HG03521 (cell line): ENCODE results near the gene MALRD1.

ENCODE experiments used
- ATAC-seq: cut with Tn5 transposase; IDR thresholded peaks from one replicate; pipeline ENCODE4 v1.9.1; 2021; ENCODE audit warnings: mild to moderate bottlenecking, moderate library complexity; ENCODE audit not compliant: unreplicated experiment

The MALRD1 gene

GRCh38 chr10:19107406-19107805 lies 58.8 kb downstream of the MALRD1 start:
- ATAC-seq: no peak

- ATAC-seq: no peak
These were observed 63.1 kb downstream of the MALRD1 start for GRCh38 chr10:19111501-19112267.

GRCh38 chr10:19117438-19117837 lies 68.8 kb downstream of the MALRD1 start:
- no peak for ATAC-seq

- no peak for ATAC-seq
These were observed 70.6 kb downstream of the MALRD1 start for GRCh38 chr10:19119191-19119590.

GRCh38 chr10:19120381-19120908 lies 71.8 kb downstream of the MALRD1 start:
- ATAC-seq: no peak

- ATAC-seq: no peak
These were observed 85.4 kb downstream of the MALRD1 start for GRCh38 chr10:19133992-19134391.

GRCh38 chr10:19142967-19143366 lies 94.4 kb downstream of the MALRD1 start:
- no peak for ATAC-seq

- no peak for ATAC-seq
These were observed 95.6 kb downstream of the MALRD1 start for GRCh38 chr10:19144206-19144605.

- no peak for ATAC-seq
These were observed 105.8 kb downstream of the MALRD1 start for GRCh38 chr10:19154375-19154774.

GRCh38 chr10:19158358-19158757 lies 109.8 kb downstream of the MALRD1 start:
- no peak for ATAC-seq

GRCh38 chr10:19158870-19159269 lies 110.3 kb downstream of the MALRD1 start:
- ATAC-seq: no peak

- ATAC-seq: no peak
These were observed 115.9 kb downstream of the MALRD1 start for GRCh38 chr10:19164461-19164860.

- no peak for ATAC-seq
These were observed 120.0 kb downstream of the MALRD1 start for GRCh38 chr10:19168584-19168983.

- ATAC-seq: no peak
These were observed 120.4 kb downstream of the MALRD1 start for GRCh38 chr10:19169041-19169440.

GRCh38 chr10:19169684-19170083 lies 121.1 kb downstream of the MALRD1 start:
- no peak for ATAC-seq

- no peak for ATAC-seq
These were observed 130.1 kb downstream of the MALRD1 start for GRCh38 chr10:19178675-19179074.

- no peak for ATAC-seq
These were observed 136.3 kb downstream of the MALRD1 start for GRCh38 chr10:19184891-19185290.

- ATAC-seq: no peak
These were observed 146.3 kb downstream of the MALRD1 start for GRCh38 chr10:19194866-19195265.

GRCh38 chr10:19195698-19196097 lies 147.1 kb downstream of the MALRD1 start:
- no peak for ATAC-seq

- no peak for ATAC-seq
These were observed 151.6 kb downstream of the MALRD1 start for GRCh38 chr10:19200211-19200610.

GRCh38 chr10:19204246-19204917 lies 155.8 kb downstream of the MALRD1 start:
- ATAC-seq: no peak

- ATAC-seq: no peak
These were observed 160.7 kb downstream of the MALRD1 start for GRCh38 chr10:19209319-19209718.
